Spleen (tissue), 7 donors: ENCODE measurements around the gene EPHB1.

Experiments used
- POLR2A ChIP-seq, 3 donors: fragments of 450-650 bp; IDR thresholded peaks; one replicate each; pipeline ENCODE4 v1.5.1; 2017; ENCODE audit warnings: antibody characterized with exemption in 3 of 3, mild to moderate bottlenecking in 1 of 3
- POLR2AphosphoS5 ChIP-seq, 3 donors: sonication (generic); formaldehyde crosslinking; IDR thresholded peaks; one replicate each; pipeline ENCODE4 v1.5.1; 2017; ENCODE audit warnings: antibody characterized with exemption in 3 of 3
- TF ChIP-seq, protein P1 (sequence below), 11 experiments: fragments of 200-600 bp in 7 of 11; fragments of 450-650 bp in 4 of 11; sonication (generic) in 4 of 11; IDR thresholded peaks in 8 of 11; conservative IDR thresholded peaks in 3 of 11; 1 replicate in 7 of 11; 2 replicates in 4 of 11; pipeline versions ENCODE4 v1.4.0 to v1.8.0; 2016 to 2021; ENCODE audit warnings: antibody characterized with exemption in 11 of 11, inconsistent platforms in 4 of 11, mild to moderate bottlenecking in 1 of 11
- donor health status: DM: no; HTN: no; CAD: no; lungs with moderate emphysema.
- donor health status: DM: no; HTN: no; CAD: no.
- donor health status: DM: no; HTN: no; CAD: no.

- TF ChIP-seq, protein P1, sequence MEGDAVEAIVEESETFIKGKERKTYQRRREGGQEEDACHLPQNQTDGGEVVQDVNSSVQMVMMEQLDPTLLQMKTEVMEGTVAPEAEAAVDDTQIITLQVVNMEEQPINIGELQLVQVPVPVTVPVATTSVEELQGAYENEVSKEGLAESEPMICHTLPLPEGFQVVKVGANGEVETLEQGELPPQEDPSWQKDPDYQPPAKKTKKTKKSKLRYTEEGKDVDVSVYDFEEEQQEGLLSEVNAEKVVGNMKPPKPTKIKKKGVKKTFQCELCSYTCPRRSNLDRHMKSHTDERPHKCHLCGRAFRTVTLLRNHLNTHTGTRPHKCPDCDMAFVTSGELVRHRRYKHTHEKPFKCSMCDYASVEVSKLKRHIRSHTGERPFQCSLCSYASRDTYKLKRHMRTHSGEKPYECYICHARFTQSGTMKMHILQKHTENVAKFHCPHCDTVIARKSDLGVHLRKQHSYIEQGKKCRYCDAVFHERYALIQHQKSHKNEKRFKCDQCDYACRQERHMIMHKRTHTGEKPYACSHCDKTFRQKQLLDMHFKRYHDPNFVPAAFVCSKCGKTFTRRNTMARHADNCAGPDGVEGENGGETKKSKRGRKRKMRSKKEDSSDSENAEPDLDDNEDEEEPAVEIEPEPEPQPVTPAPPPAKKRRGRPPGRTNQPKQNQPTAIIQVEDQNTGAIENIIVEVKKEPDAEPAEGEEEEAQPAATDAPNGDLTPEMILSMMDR (IDR thresholded peaks at IDR 0.05 in 8 of 11, conservative IDR thresholded peaks at IDR 0.05 in 3 of 11): no peak
- no peak for TF ChIP-seq POLR2A (IDR thresholded peaks at IDR 0.05)
- TF ChIP-seq POLR2AphosphoS5 (IDR thresholded peaks at IDR 0.05): no peak
Measured at GRCh38 chr3:135154186-135154585, 359.1 kb downstream of the EPHB1 start.
